Effector memory CD8-positive, alpha-beta T cell (primary cell): ENCODE data around the gene YDJC.
A peak's percentile ranks its signal among the peaks of the same experiment; 100 is the strongest.
"Not testable (repeated sequence)": the region's sequence is repeated elsewhere in the genome, so short reads cannot be mapped to it uniquely, and the experiment has no call there.

Experiments
- ATAC-seq: fragments of 150-1000 bp; cut with Tn5 transposase; replicated peaks from 2 replicates; pipeline ENCODE4 v1.10.0; 2021; ENCODE audit warnings: mild to moderate bottlenecking, moderate library complexity
- DNase-seq, 3 experiments: peaks; one replicate each; pipeline ENCODE4 v3.0.0; 2021
- H3K27ac Mint-ChIP-seq, 2 donors: one replicate each; pipeline ENCODE4 v1.8.0; 2022; ENCODE audit warnings: mild to moderate bottlenecking in 2 of 2, mixed read lengths in 2 of 2, moderate library complexity in 2 of 2
- H3K27me3 Mint-ChIP-seq, 2 donors: one replicate each; pipeline ENCODE4 v1.8.0; 2022; ENCODE audit warnings: mixed read lengths in 2 of 2
- H3K36me3 Mint-ChIP-seq: one replicate; pipeline ENCODE4 v1.8.0; 2022; ENCODE audit warnings: mild to moderate bottlenecking, moderate library complexity, mixed read lengths; ENCODE audit not compliant: insufficient read depth
- H3K4me1 Mint-ChIP-seq, 2 donors: one replicate each; pipeline ENCODE4 v1.8.0; 2022; ENCODE audit warnings: low read depth in 2 of 2, mixed read lengths in 2 of 2
- H3K4me3 Mint-ChIP-seq, 2 donors: one replicate each; pipeline ENCODE4 v1.8.0; 2022; ENCODE audit warnings: mild to moderate bottlenecking in 2 of 2, mixed read lengths in 2 of 2, moderate library complexity in 2 of 2
- H3K9me3 Mint-ChIP-seq, 2 donors: one replicate each; pipeline ENCODE4 v1.8.0; 2022; ENCODE audit warnings: mixed read lengths in 2 of 2

The YDJC gene

DNA sequence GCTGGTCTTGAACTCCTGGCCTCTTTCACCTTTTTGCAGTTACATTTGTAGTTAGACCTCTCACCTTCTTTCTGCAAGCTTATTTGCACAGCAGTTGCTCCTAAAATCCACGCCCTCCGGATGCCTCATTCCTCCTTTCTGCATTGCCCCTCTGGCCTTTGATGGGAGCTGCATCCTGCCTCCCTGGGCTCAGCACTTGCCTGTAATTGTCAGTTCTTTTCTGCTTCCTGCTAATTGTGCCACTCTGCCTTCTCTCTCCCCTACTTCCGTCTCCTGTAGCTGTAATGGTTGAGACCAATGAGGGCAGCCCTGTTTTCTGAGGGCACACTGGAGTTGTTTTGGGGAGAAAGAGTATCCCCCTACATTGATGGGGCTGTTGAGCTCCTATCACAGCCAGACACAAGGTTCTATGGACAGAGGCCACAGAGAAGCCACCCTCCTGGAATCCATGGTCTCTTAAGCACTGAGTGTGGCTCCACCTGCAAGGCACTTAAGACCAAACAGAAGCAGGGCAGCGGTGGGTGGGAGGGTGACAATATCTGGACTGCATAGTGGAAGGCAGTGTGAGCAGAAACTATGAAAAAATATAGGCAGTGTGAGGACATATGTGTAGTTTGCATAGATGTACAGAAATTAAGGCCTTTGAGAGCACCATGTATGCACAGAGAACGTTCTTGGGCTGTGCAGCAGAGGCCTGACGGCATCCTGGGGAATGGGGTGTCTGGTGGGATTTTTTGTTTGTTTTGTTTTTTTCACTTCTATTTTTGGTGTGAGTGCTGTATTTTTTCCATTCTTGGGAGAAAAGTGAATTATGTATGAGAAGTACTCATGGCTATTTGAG, 30.5 kb downstream of the YDJC start:
- H3K9me3 Mint-ChIP-seq = no peaks in the 10 kb centered on the region
- no peak for DNase-seq
- peak overlapping the region; percentile 44 to 64 for H3K27ac Mint-ChIP-seq
- H3K27me3 Mint-ChIP-seq = no peaks in the 10 kb centered on the region
- peaks cover 41% of the 10 kb centered on the region for H3K36me3 Mint-ChIP-seq
- H3K4me1 Mint-ChIP-seq = peaks cover 31 to 38% of the 10 kb centered on the region in 2 donors
- peak overlapping the region in 1 of 2 donors; percentile 22 for H3K4me3 Mint-ChIP-seq
- no peak for ATAC-seq

- H3K4me1 Mint-ChIP-seq = peaks cover 41 to 44% of the 10 kb centered on the region in 2 donors
- H3K4me3 Mint-ChIP-seq = peak overlapping the region in 1 of 2 donors; percentile 19
Observed at GRCh38 chr22:21598302-21598701, 31.5 kb downstream of the YDJC start.

DNA sequence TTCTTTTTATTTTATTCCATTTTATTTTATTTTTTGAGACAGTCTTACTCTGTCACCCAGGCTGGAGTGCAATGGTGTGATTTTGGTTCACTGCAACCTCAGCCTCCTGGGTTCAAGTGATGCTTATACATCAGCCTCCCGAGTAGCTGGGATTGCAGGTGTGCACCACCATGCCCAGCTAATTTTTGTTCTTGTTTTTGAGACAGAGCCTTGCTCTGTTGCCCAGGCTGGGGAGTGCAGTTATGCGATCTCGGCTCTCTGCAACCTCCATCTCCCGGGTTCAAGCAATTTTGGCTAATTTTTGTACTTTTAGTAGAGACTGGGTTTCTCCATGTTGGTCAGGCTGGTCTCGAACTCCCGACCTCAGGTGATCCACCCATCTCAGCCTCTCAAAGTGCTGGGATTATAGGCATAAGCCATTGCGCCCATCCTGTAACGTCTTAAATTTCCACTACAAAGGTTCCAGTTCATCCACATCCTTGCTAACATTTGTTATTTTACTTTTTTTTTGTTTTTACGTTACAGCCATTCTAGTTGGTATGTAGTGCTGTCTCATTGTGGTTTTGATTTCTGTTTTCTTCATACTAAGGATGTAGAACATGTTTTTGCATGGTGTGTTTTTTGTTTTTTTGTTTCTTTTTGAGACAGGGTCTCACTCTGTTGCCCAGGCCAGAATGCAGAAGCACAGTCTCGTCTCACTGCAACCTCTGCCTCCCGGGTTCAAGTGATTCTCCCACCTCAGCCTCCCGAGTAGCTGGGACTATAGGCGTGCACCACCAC, 33.3 kb downstream of the YDJC start:
- not testable (repeated sequence) for H3K27me3 Mint-ChIP-seq, H3K4me3 Mint-ChIP-seq, ATAC-seq, H3K9me3 Mint-ChIP-seq, H3K27ac Mint-ChIP-seq, DNase-seq
- Mint-ChIP-seq H3K36me3 (peaks cover 45% of the 10 kb centered on the region), H3K4me1 (peaks cover 37 to 48% of the 10 kb centered on the region in 2 donors)

More at GRCh38 chr22:21598302-21598701, 31.5 kb downstream of the YDJC start:
- Mint-ChIP-seq H3K9me3 (no peaks in the 10 kb centered on the region), H3K27ac (peak overlapping the region; percentile 6 to 9), H3K27me3 (no peaks in the 10 kb centered on the region), H3K36me3 (peaks cover 43% of the 10 kb centered on the region)
- DNase-seq (no peak), ATAC-seq (no peak)

DNA sequence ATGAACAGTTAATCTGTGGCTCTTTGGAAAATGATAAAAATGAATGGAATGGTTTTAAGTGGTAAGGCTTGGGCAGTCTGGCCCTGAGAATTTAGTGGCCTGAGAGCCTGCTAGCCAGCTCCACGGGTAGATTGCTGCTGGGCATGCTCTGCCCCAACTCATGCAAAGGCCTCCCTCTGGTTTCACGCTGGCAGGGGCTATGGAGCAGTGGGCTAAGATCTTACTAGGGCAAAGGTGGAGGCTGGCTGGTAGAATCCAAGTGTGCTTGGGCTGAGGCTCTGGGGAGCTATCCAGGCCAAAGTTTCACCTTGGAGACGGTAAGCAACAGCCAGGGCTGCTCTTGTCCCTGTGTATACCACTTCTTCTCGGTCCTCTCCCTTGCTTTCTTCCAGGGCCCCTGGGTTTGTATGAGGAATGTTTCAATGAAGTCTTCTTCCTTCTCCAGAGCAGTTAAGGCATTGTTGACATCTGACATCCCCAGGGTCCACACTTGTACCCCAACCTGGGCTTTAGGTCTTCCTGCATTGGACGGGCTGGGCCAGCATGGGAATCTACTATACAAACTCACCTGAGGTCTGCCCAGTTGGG, 34.9 kb downstream of the YDJC start:
- Mint-ChIP-seq H3K27ac (peak overlapping the region; percentile 1 to 54), H3K4me1 (peaks cover 47 to 62% of the 10 kb centered on the region in 2 donors), H3K9me3 (no peaks in the 10 kb centered on the region), H3K27me3 (no peaks in the 10 kb centered on the region), H3K4me3 (no peak overlapping the region), H3K36me3 (peaks cover 57% of the 10 kb centered on the region)
- no peak for DNase-seq
- ATAC-seq = no peak

- no peaks in the 10 kb centered on the region for H3K9me3 Mint-ChIP-seq
- H3K27me3 Mint-ChIP-seq = no peaks in the 10 kb centered on the region
- peaks cover 47 to 59% of the 10 kb centered on the region in 2 donors for H3K4me1 Mint-ChIP-seq
- ATAC-seq = no peak
- H3K36me3 Mint-ChIP-seq = peaks cover 49% of the 10 kb centered on the region
- H3K4me3 Mint-ChIP-seq = no peak overlapping the region
- peak overlapping the region; percentile 1 to 54 for H3K27ac Mint-ChIP-seq
- DNase-seq = no peak
Observed at GRCh38 chr22:21593406-21594232, 36.2 kb downstream of the YDJC start.

GRCh38 chr22:21592422-21592821, 37.4 kb downstream of the YDJC start:
- no peaks in the 10 kb centered on the region for H3K27me3 Mint-ChIP-seq
- ATAC-seq (no peak), DNase-seq (no peak)
- no peak overlapping the region for H3K4me3 Mint-ChIP-seq
- H3K27ac Mint-ChIP-seq = peak overlapping the region in 1 of 2 donors; percentile 1
- peaks cover 51 to 63% of the 10 kb centered on the region in 2 donors for H3K4me1 Mint-ChIP-seq
- H3K36me3 Mint-ChIP-seq = peaks cover 54% of the 10 kb centered on the region
- no peaks in the 10 kb centered on the region for H3K9me3 Mint-ChIP-seq

GRCh38 chr22:21591695-21592094, 38.1 kb downstream of the YDJC start:
- peak overlapping the region; percentile 91 to 92 for H3K27ac Mint-ChIP-seq
- peaks cover 53 to 65% of the 10 kb centered on the region in 2 donors for H3K4me1 Mint-ChIP-seq
- H3K4me3 Mint-ChIP-seq = peak overlapping the region; percentile 18 to 66
- H3K36me3 Mint-ChIP-seq = peaks cover 52% of the 10 kb centered on the region
- H3K27me3 Mint-ChIP-seq = no peaks in the 10 kb centered on the region
- H3K9me3 Mint-ChIP-seq = no peaks in the 10 kb centered on the region
- ATAC-seq (no peak), DNase-seq (no peak)

DNA sequence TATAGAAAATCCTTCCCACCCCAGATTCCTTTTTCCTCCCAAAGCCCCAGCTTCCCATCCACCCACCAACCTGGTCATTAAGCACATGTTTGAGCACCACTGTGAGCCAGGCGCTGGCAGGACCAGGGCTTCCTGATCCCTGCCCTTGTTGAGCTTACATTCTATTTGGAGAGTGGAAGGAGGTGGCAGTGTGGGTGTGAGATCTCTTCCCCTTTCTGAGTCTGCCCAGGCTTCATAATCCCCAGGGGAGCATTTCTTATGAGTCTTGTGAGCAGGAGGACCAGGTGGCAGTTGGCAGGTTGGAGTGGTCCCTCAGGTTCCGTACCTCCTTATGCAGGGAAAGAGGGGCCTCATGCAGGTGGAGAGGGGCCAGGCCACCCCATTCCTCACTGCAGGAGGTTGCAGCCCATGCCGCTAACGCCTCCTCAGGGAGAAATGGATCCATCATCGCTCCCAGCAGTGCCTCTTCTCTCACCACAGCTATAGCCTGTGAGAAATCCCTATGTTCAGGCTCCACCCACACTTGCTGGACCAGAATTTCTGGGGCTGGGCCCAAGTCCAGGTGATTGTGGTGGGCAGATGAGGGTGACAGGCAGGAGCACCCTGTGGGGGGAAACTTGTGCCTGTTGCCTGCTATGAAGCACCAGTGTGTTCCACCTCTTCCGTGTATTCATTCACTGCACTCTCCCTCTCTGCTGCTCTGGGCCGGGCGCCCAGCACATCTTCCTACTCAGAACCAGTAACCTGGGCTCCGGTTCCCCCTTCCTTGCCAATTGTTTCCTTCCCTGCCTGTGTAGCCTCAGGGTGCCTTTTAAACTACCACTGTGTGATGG, 38.8 kb downstream of the YDJC start:
- DNase-seq (no peak), ATAC-seq (no peak)
- Mint-ChIP-seq H3K27me3 (no peaks in the 10 kb centered on the region), H3K4me1 (peaks cover 53 to 65% of the 10 kb centered on the region in 2 donors), H3K4me3 (peak overlapping the region; percentile 18 to 66), H3K27ac (peak overlapping the region; percentile 91 to 92), H3K36me3 (peaks cover 48% of the 10 kb centered on the region), H3K9me3 (no peaks in the 10 kb centered on the region)

DNA sequence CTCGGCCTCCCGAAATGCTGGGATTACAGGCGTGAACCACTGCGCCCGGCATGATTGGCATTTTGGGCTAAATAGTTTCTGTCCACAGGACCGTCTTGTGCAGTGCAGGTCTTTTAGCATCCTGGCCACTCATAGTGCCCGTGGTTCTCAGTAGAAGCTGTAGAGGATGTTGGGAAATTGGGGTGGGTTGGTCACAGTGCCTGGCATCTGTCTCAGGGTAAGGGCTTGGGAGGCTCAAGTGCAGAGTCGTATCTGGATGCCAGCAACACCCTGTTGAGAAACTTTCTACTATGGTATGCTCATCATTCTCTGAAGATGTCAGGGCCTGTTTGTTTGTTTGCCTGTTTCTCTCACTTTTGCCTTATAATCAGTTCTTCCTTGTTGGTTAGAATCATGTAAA, 40.4 kb downstream of the YDJC start:
- H3K4me1 Mint-ChIP-seq = peaks cover 50 to 69% of the 10 kb centered on the region in 2 donors
- H3K27ac Mint-ChIP-seq = peak overlapping the region; percentile 77 to 92
- H3K36me3 Mint-ChIP-seq = peaks cover 45% of the 10 kb centered on the region
- H3K9me3 Mint-ChIP-seq = no peaks in the 10 kb centered on the region
- ATAC-seq = no peak
- peak overlapping the region in 1 of 2 donors; percentile 45 for H3K4me3 Mint-ChIP-seq
- no peak for DNase-seq
- no peaks in the 10 kb centered on the region for H3K27me3 Mint-ChIP-seq

GRCh38 chr22:21587803-21588611, 41.8 kb downstream of the YDJC start:
- peaks cover 48% of the 10 kb centered on the region for H3K36me3 Mint-ChIP-seq
- peak overlapping the region; percentile 84 to 91 for H3K27ac Mint-ChIP-seq
- no peak for DNase-seq
- peaks cover 43 to 62% of the 10 kb centered on the region in 2 donors for H3K4me1 Mint-ChIP-seq
- H3K27me3 Mint-ChIP-seq = no peaks in the 10 kb centered on the region
- H3K9me3 Mint-ChIP-seq = no peaks in the 10 kb centered on the region
- peak overlapping the region; percentile 64 to 67 for H3K4me3 Mint-ChIP-seq
- ATAC-seq = peak; percentile 69

- Mint-ChIP-seq H3K4me1 (peaks cover 36 to 55% of the 10 kb centered on the region in 2 donors), H3K4me3 (peak overlapping the region; percentile 7 to 16), H3K27me3 (no peaks in the 10 kb centered on the region), H3K36me3 (peaks cover 29% of the 10 kb centered on the region), H3K27ac (peak overlapping the region; percentile 1 to 36), H3K9me3 (no peaks in the 10 kb centered on the region)
- DNase-seq (no peak), ATAC-seq (no peak)
Observed at GRCh38 chr22:21585389-21585788, 44.4 kb downstream of the YDJC start.
